DMS79 (cell line): ENCODE data around the gene CYFIP2.

ENCODE experiments used
- DNase-seq: peaks from one replicate; lab custom pipeline; 2025; lab: John Stamatoyannopoulos, UW

Gene CYFIP2

DNA sequence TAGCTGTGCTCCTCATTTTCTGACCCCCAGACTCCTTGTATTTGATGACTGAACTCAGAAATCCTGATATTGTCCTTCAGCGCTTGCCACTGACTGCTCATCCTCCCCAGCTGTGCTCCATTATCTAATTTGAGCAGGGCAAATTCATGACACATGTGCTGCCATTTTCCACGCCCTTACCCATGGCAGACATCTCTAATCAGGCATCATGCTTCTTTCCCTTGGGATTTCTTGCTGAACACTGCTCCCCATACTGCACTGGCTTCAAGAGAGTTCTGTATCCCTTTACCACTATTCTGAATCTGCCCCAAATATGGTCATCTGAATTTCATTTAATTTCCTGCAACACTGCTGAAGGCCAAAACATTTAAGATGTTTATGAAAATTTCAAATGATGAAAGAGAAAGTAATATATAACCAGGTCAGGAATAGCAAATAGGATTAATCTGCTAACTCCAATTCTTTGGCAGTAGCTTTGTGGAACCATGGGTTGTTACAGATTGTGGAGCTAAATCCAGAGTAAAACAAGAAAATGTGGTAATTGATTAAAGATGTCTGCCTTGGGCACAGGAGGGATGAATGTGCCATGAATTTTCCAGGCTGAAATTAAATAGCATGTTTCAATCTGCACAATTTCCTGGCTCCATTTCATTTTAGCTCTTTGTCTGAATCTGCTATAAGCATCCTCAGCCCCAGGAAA, 93.6 kb downstream of the CYFIP2 start:
- no peak for DNase-seq

GRCh38 chr5:157362012-157362411, 96.1 kb downstream of the CYFIP2 start:
- no peak for DNase-seq

GRCh38 chr5:157362502-157362901, 96.6 kb downstream of the CYFIP2 start:
- no peak for DNase-seq

DNA sequence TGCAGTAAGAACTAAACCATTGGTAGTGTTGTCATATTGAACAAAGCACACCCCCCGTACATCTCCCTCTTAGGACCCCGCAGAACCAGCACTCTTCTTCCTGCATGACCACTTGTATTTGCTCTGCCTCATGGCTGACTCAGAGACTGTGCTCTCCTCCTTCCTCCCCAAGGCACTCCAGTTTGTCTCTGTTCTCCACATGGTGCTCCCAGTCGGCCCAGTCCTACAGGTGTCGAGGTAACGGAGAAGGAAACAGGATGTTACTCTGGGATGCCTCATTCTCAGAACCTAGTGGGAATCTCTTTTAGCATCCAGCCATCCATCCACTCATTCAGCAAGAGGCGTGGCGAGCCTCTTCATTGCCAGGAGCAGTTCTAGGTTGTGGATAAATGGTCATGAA, 97.1 kb downstream of the CYFIP2 start:
- DNase-seq: no peak

GRCh38 chr5:157365732-157366131, 99.8 kb downstream of the CYFIP2 start:
- no peak for DNase-seq

GRCh38 chr5:157366741-157367674, 101.1 kb downstream of the CYFIP2 start:
- no peak for DNase-seq

DNA sequence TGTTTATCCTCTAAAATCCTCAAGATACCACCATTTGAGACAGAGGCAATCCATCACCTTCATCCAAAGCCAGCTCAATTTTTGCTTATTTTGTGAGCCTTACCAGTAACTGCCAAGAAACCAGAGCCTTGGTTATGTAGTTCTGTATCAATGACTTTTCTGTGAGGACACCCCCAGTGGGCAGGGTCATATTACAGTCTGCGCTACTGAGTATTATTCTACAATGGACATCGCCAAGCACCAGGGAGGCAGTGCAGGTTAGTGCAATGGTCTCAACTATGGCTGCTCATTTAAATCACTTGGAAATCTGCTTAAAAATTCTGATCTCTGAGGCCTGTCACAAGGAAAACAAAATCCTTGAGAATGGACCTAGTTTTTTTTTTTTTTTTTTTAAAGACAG, 103.6 kb downstream of the CYFIP2 start:
- DNase-seq: no peak

GRCh38 chr5:157370967-157371366, 105.0 kb downstream of the CYFIP2 start:
- no peak for DNase-seq

GRCh38 chr5:157371655-157372471, 105.9 kb downstream of the CYFIP2 start:
- DNase-seq: no peak

DNA sequence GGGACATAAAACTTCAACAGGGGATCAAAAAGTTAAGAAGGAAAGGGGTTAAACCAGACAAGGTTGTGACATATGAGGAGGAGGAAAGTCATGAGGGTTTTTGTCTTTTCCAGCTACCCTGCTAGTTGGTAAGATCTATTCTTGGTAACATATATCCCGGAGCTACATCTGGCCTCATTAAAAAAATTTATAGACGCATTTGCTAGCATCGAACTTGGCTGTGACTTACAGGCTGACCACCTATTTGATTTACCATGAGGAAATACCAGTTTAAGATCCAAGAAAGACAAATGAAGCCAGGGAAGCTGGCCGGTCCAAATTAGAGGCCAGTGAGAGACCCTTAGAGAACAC, 106.5 kb downstream of the CYFIP2 start:
- DNase-seq: no peak

DNA sequence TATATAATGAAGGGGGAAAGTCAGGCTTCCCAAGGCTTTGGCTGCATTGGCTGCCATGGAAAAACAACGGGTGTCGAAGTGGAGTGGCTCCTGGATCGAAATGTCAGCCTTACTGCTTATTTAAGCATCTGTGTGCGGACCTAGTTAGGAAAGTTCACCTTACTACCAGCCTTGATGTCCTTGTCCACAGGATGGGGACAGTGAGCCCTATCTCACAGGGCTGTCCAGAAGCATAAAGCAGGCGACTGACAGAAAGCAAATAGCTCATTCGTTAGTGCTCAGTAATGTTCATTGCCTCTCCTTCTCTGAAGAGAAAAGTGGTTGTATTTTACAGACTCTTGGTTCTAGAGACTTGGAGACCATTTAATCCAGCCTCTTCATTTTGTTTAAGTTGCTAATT, 112.6 kb downstream of the CYFIP2 start:
- DNase-seq: no peak

- no peak for DNase-seq
Measured at GRCh38 chr5:157379983-157380382, 114.1 kb downstream of the CYFIP2 start.

DNA sequence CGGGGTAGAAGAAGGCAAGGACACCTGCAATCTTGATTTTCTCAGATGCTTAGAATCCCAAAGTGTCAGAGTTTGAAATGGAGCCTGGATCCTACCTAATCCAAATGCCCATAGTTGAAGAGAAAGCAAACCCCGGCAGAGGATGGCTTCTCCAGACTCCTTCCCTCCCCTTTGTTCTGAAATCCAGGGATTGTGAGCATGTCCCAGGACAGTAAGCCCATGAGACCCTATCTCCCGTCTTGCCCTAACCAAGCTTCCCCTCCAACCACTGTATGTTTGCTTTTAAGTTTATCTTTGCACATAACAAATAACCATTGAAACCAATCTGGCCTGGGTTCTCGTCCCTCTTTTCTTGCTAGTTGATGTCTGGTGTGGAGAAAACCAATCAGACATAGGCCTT, 115.8 kb downstream of the CYFIP2 start:
- DNase-seq: no peak

DNA sequence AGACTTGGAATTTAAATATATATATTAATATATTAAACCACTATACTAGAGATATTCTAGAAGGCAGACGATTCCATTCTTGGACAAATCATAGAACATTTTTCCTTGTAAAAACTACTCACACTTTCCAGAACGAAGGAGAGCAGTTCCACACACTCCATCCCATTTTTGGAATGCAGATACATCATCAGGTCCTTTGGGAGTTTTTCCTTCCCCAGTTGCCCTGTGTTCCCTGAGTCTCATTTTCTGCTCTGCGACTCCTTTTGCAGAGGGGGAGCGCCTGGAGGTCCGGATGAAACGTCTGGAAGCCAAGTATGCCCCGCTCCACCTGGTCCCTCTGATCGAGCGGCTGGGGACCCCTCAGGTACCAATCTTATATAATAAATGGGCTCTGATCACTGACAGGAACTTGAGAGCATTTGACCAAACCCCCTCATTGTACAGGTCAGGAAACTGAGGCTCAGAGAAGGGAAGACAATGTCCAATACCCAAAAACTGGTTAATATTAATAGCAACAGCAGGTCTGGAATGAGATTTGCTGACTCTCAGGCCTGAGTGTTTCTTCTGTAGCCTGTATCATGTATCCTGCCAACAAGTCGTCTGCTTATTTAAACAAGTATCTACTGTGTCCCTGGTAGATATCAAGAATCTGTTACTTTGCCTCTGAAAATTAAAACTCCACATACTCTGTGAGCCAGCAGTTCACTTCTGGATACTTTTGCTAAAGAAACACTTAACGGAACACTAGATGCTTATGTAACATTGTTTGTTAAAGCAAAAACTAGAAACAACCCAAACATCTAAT, 117.3 kb downstream of the CYFIP2 start:
- no peak for DNase-seq

- DNase-seq: no peak
Measured at GRCh38 chr5:157384971-157385709, 119.2 kb downstream of the CYFIP2 start.

- no peak for DNase-seq
Measured at GRCh38 chr5:157387041-157387563, 121.2 kb downstream of the CYFIP2 start.

DNA sequence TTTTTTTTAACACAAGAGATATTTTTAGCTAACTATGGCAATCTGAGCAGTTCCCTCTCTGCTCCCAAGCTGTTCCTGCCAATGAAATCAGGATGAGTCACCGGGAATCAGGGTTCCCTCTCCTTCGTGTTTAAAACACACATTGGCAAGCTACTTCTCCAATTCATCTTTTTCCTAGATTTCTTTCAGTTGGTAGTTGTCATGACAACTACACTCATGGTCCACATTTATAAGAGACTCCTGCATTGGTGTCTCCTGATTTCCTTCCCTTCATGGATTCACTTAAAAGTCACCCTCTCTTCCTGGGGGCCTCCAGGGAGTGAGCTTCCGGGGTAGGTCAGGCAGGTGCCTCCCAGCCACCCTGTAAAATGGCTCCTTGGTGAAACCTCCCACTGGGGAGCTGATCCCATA, 121.8 kb downstream of the CYFIP2 start:
- DNase-seq: no peak

DNA sequence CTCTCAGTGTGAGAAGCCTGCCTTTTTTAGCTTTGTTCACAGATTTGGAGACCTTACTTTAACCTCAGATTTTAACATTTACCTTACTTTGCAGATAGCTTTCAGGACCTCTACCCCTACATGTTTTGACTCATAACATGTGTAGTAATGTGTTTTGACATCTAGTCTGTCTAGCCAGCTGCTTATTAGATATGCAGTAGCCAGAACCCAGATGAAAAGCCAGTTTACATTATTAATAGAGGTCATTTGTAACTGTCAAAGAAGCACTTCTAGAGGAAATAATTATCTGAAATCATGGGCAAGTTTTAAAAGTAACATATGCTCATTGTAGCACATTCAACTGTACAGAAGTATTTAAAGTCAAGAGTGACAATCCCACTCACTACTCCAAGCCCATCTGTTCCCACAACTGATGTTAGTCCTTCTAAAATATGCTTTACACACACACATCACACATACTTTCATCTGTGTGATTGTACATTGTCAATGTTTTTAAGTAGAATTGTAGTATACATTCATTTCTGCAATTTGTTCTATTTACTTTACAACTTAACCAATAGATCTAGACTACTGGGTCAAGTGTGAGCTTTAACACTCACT, 122.3 kb downstream of the CYFIP2 start:
- DNase-seq: no peak

DNA sequence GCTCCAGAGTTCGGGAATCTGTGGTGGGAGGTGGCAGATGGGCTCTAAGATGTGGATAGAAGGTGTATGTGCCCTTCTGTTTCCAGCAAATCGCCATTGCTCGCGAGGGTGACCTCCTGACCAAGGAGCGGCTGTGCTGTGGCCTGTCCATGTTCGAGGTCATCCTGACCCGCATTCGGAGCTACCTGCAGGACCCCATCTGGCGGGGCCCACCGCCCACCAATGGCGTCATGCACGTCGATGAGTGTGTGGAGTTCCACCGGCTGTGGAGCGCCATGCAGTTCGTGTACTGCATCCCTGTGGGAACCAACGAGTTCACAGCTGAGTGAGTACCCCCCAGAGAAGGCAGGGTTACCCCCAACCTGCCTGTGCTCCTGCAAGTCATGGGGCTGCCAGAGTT, 123.2 kb downstream of the CYFIP2 start:
- DNase-seq: no peak

DNA sequence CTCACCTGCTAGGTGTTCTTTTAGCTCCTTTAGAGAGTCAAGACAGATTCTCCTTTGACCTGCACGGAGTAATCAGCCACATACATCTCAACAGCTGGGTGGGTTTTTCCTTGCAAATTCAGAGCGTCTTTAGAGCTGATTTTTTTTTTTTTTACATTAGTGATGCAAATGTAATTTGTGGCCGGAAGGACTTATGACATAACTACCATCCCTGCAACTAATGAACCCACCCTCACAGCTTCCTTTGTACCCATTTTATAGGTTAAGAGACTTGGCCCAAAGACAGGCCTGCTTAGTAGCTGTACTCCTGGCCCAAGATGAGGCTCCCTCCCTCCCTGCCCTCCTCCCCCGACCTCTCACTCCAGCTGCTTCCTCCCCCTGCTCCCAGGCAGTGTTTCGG, 124.2 kb downstream of the CYFIP2 start:
- no peak for DNase-seq
